ENCODE results near the gene CLCN3. TPM values are rescaled to one million over a fixed set of nuclear protein-coding genes. Genes with fewer than 3 reads are reported as not detected.

CLCN3 gene
- total and polyA plus RNA-seq, 2 of the 4 experiments (the other 2 are of a cell fraction) = 13.0 to 22.8 TPM

DNA sequence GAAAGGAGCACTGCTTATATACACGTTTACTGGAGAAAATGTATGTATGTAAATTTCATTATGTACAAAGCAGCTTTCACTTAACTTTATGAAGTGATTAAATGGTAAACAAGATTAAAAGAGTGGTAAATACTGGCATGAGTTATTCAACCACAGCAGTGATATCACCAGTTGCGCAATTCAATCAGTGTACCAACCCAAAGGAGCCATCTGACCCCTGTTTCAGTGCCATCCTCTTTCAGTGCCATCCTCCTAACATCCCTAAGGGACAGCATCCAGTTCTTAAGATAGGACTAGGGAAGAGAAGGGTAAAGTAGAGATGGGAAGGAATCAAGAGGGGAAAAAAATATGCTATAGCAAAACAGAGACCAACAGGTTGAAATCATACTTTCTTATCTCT is 121.2 kb downstream of the CLCN3 start:
- CTCF ChIA-PET = no interaction called here
- Histone ChIP-seq H3K9ac (ENCODE audit: low read depth, low read length) (no peak overlapping the region), H3K4me3 (ENCODE audit: insufficient read depth, low read depth, low read length) (no peak overlapping the region), H2AK9ac (replicated peaks; ENCODE audit: low read depth, low read length, poor library complexity) (no peak overlapping the region), H4K8ac (ENCODE audit: low read depth in 2 of 2, low read length in 2 of 2) (no peak overlapping the region), H3K27ac (ENCODE audit: insufficient read depth, low read length) (no peak overlapping the region), H2BK120ac (ENCODE audit: low read depth, low read length) (no peak overlapping the region), H2AK5ac (ENCODE audit: low read depth, low read length) (no peak overlapping the region), H3K4ac (ENCODE audit: low read depth, low read length) (no peak overlapping the region), H3K56ac (ENCODE audit: extremely low read depth, insufficient read depth, low read length) (no peak overlapping the region), H2BK15ac (ENCODE audit: low read depth, low read length) (no peak overlapping the region), H3K9me3 (ENCODE audit: control insufficient read depth, insufficient read depth, low read length) (no peaks in the 10 kb centered on the region), H2AFZ (replicated peaks; ENCODE audit: low read length, poor library complexity) (no peak overlapping the region), H3K27me3 (ENCODE audit: control insufficient read depth, insufficient read depth, low read length) (no peaks in the 10 kb centered on the region), H2BK5ac (ENCODE audit: low read depth, low read length, poor library complexity, severe bottlenecking) (no peak overlapping the region), H4K91ac (ENCODE audit: insufficient read depth, low read depth, low read length) (no peak overlapping the region), H3K14ac (replicated peaks; ENCODE audit: low read depth, low read length) (no peak overlapping the region), H3K4me2 (ENCODE audit: low read depth, low read length) (no peak overlapping the region), H4K5ac (ENCODE audit: low read depth, low read length) (no peak overlapping the region), H4K20me1 (ENCODE audit: insufficient read depth, low read length) (no peaks in the 10 kb centered on the region; the same call in 1 of the 2 replicates), H3K4me1 (ENCODE audit: control insufficient read depth, insufficient read depth, low read length) (peaks cover 5% of the 10 kb centered on the region), H3K23ac (ENCODE audit: low read depth, low read length) (no peak overlapping the region), H3K18ac (ENCODE audit: low read depth, low read length) (no peak overlapping the region), H3K36me3 (ENCODE audit: control insufficient read depth, insufficient read depth, low read length) (peaks cover under 1% of the 10 kb centered on the region), H3K9me1 (ENCODE audit: insufficient read depth, low read length) (no peaks in the 10 kb centered on the region; the same call in 1 of the 2 replicates), H3K79me1 (ENCODE audit: low read depth in 1 of 2, low read length in 2 of 2) (peaks cover 4 to 5% of the 10 kb centered on the region in 2 experiments; a peak in 1 of 4 replicates), H2BK20ac (ENCODE audit: low read depth, low read length) (no peak overlapping the region)
- DNase-seq = no peak
- ATAC-seq (ENCODE audit: low read depth) = no peak
- intact Hi-C loops (cut with micrococcal nuclease) = no loop called here
- TF ChIP-seq POLR2A (IDR thresholded peaks at IDR 0.05; ENCODE audit: low read depth, low read length) = no peak
- TF ChIP-seq CEBPB (IDR thresholded peaks at IDR 0.05; ENCODE audit: low read depth, low read length) = peak; percentile 95
- no TSS peak for BruUV-seq (replicated peaks)
- in situ Hi-C loops (cut with MboI; ENCODE audit: low sequenced_read_pairs) = no loop called here
- dilution Hi-C loops (cut with HindIII; ENCODE audit: low sequenced_read_pairs, unreplicated experiment) = no loop called here
- no CpG with 5 or more reads among the region's 2 CpGs for WGBS, 2 experiments (ENCODE audit: extremely low coverage in 2 of 2, insufficient read length in 1 of 2)
- POLR2A ChIA-PET (ENCODE audit: unreplicated experiment) = no interaction called here
